ENCODE data around the gene PNO1. TPM values are rescaled to one million over a fixed set of nuclear protein-coding genes. Genes with fewer than 3 reads are reported as not detected.
A peak's percentile ranks its signal among the peaks of the same experiment; 100 is the strongest.

Gene PNO1
- total and polyA plus RNA-seq, 10 of the 15 experiments (the other 5 are each of a cell fraction or from before 2014, with no cell fraction given) = 9.7 to 60.2 (median 30.3) TPM

DNA sequence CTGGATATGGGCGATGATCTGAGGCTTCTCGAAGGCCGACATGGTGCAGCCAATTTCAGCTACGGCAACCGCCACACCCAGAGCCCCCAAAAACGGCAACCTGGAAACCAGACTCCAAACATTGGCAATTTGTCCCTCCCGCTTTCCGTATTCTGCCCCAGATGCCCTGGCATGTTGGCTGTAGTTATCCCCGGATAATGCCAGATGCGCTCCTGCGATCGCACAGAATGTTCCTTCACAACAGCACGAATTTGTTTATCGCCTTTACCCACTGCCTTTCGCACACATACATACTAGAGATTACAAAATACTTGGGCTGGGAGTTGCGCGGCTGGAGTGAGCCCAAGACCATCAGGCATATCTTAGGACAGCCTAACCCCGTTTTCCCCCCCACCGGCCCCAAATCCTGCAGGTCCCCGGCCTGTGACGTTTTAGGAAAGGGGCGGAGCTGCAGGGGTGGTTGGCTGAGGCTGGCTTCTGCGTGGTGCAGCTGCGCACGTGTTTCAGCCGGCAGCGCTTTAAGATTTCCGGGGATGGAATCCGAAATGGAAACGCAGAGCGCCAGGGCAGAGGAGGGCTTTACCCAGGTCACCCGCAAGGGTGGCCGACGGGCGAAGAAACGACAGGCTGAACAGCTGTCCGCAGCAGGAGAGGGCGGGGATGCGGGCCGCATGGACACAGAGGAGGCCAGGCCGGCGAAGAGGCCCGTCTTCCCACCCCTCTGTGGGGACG, at the start of gene PNO1 (continued):
- TF ChIP-seq NFYA (IDR thresholded peaks at IDR 0.05; ENCODE audit: borderline replicate concordance, low read depth, low read length) (no peak), SREBF2 (IDR thresholded peaks at IDR 0.05; ENCODE audit: low read length) (no peak), NBN (IDR thresholded peaks at IDR 0.05) (peak; percentile 95), HSF1 (IDR thresholded peaks at IDR 0.05; ENCODE audit: low read depth, low read length) (0 out of 2 replicates have a peak, but pooled peaks have one; percentile 33), GABPA (IDR thresholded peaks at IDR 0.05; ENCODE audit: low read depth) (no peak), IRF4 (IDR thresholded peaks at IDR 0.05; ENCODE audit: low read depth, low read length) (peak; percentile 37; the same call in 1 of the 2 replicates), YY1 (IDR thresholded peaks at IDR 0.05; ENCODE audit: low read depth, low read length) (peak; percentile 56; the same call in 1 of the 2 replicates), ZBTB4 (CRISPR knock-in tag; IDR thresholded peaks at IDR 0.05) (0 out of 2 replicates have a peak, but pooled peaks have one; percentile 14), ATF7 (IDR thresholded peaks at IDR 0.05; ENCODE audit: low read depth) (no peak; the same call in 1 of the 2 replicates), RAD21 (IDR thresholded peaks at IDR 0.05; ENCODE audit: insufficient read depth, low read depth, low read length) (no peak), TBL1XR1 (IDR thresholded peaks at IDR 0.05; ENCODE audit: low read depth, low read length) (no peak), SIX5 (IDR thresholded peaks at IDR 0.05; ENCODE audit: low read depth, low read length, severe bottlenecking) (peak; percentile 12), EED (IDR thresholded peaks at IDR 0.05; ENCODE audit: low read depth) (no peak)
- TF ChIP-seq, protein P1, sequence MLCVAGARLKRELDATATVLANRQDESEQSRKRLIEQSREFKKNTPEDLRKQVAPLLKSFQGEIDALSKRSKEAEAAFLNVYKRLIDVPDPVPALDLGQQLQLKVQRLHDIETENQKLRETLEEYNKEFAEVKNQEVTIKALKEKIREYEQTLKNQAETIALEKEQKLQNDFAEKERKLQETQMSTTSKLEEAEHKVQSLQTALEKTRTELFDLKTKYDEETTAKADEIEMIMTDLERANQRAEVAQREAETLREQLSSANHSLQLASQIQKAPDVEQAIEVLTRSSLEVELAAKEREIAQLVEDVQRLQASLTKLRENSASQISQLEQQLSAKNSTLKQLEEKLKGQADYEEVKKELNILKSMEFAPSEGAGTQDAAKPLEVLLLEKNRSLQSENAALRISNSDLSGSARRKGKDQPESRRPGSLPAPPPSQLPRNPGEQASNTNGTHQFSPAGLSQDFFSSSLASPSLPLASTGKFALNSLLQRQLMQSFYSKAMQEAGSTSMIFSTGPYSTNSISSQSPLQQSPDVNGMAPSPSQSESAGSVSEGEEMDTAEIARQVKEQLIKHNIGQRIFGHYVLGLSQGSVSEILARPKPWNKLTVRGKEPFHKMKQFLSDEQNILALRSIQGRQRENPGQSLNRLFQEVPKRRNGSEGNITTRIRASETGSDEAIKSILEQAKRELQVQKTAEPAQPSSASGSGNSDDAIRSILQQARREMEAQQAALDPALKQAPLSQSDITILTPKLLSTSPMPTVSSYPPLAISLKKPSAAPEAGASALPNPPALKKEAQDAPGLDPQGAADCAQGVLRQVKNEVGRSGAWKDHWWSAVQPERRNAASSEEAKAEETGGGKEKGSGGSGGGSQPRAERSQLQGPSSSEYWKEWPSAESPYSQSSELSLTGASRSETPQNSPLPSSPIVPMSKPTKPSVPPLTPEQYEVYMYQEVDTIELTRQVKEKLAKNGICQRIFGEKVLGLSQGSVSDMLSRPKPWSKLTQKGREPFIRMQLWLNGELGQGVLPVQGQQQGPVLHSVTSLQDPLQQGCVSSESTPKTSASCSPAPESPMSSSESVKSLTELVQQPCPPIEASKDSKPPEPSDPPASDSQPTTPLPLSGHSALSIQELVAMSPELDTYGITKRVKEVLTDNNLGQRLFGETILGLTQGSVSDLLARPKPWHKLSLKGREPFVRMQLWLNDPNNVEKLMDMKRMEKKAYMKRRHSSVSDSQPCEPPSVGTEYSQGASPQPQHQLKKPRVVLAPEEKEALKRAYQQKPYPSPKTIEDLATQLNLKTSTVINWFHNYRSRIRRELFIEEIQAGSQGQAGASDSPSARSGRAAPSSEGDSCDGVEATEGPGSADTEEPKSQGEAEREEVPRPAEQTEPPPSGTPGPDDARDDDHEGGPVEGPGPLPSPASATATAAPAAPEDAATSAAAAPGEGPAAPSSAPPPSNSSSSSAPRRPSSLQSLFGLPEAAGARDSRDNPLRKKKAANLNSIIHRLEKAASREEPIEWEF (IDR thresholded peaks at IDR 0.05; ENCODE audit: insufficient replicate concordance, low read depth, low read length) = no peak
- TF ChIP-seq, protein P2, sequence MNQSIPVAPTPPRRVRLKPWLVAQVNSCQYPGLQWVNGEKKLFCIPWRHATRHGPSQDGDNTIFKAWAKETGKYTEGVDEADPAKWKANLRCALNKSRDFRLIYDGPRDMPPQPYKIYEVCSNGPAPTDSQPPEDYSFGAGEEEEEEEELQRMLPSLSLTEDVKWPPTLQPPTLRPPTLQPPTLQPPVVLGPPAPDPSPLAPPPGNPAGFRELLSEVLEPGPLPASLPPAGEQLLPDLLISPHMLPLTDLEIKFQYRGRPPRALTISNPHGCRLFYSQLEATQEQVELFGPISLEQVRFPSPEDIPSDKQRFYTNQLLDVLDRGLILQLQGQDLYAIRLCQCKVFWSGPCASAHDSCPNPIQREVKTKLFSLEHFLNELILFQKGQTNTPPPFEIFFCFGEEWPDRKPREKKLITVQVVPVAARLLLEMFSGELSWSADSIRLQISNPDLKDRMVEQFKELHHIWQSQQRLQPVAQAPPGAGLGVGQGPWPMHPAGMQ (IDR thresholded peaks at IDR 0.05; ENCODE audit: borderline replicate concordance) = peak; percentile 99
- TF ChIP-seq, protein P3, sequence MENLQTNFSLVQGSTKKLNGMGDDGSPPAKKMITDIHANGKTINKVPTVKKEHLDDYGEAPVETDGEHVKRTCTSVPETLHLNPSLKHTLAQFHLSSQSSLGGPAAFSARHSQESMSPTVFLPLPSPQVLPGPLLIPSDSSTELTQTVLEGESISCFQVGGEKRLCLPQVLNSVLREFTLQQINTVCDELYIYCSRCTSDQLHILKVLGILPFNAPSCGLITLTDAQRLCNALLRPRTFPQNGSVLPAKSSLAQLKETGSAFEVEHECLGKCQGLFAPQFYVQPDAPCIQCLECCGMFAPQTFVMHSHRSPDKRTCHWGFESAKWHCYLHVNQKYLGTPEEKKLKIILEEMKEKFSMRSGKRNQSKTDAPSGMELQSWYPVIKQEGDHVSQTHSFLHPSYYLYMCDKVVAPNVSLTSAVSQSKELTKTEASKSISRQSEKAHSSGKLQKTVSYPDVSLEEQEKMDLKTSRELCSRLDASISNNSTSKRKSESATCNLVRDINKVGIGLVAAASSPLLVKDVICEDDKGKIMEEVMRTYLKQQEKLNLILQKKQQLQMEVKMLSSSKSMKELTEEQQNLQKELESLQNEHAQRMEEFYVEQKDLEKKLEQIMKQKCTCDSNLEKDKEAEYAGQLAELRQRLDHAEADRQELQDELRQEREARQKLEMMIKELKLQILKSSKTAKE (IDR thresholded peaks at IDR 0.05; ENCODE audit: low read depth, poor library complexity, severe bottlenecking) = peak; percentile 90

Measured in GM12878 (cell line).